Endothelial cell of umbilical vein (primary cell): ENCODE results near the gene RASD2. TPM values are rescaled to one million over a fixed set of nuclear protein-coding genes. Genes with fewer than 3 reads are reported as not detected.

Experiments used
- BruUV-seq: library from RNA; stranded (reverse); fragments of 400-500 nt; replicated peaks from 2 replicates; lab custom pipeline; 2021; lab: Mats Ljungman, UMichigan
- CTCF ChIA-PET: fragments of 300-600, 350-600 bp; sonication (Branson Sonifier 250); formaldehyde crosslinking; loops from one replicate; lab custom pipeline; 2021; ENCODE audit warnings: antibody characterized with exemption, inconsistent platforms; lab: Charles Lee
- POLR2A ChIA-PET: fragments of 300-600, 350-600 bp; sonication (Branson Sonifier 250); formaldehyde crosslinking; loops from one replicate; lab custom pipeline; 2021; ENCODE audit warnings: antibody characterized with exemption, inconsistent platforms; lab: Charles Lee
- DNase-seq: peaks from one replicate; pipeline ENCODE4 v3.0.0-alpha.2; 2011; ENCODE audit warnings: low read depth, low spot score
- FAIRE-seq: peaks from 2 replicates; lab custom pipeline; 2011; peaks lifted over from hg19 to GRCh38; lab: Jason Lieb, UNC
- H2AFZ ChIP-seq: 2 replicates; pipeline ENCODE4 v1.6.0; 2012; ENCODE audit warnings: low read depth, low read length, control low read depth, inconsistent platforms
- H3K27ac ChIP-seq: 2 replicates; pipeline ENCODE4 v1.5.1; 2011; ENCODE audit warnings: low read depth, mild to moderate bottlenecking, control low read depth, low read length, moderate library complexity; ENCODE audit not compliant: insufficient read depth
- H3K27me3 ChIP-seq, 2 experiments: 2 replicates each; pipeline versions ENCODE4 v1.6.0 to v1.6.1; 2011; ENCODE audit warnings: low read length in 2 of 2, mixed read lengths in 1 of 2; ENCODE audit not compliant: control insufficient read depth in 2 of 2, insufficient read depth in 2 of 2
- H3K36me3 ChIP-seq, 2 experiments: 2 replicates in 1 of 2; 3 replicates in 1 of 2; pipeline ENCODE4 v1.5.1; 2011; ENCODE audit warnings: low read length in 2 of 2, mild to moderate bottlenecking in 1 of 2, moderate library complexity in 1 of 2; ENCODE audit not compliant: control insufficient read depth in 2 of 2, insufficient read depth in 2 of 2; ENCODE audit errors: extremely low read depth in 1 of 2
- H3K4me1 ChIP-seq: 3 replicates; pipeline ENCODE4 v1.5.1; 2011; ENCODE audit warnings: mild to moderate bottlenecking, low read length; ENCODE audit not compliant: control insufficient read depth, insufficient read depth; ENCODE audit errors: extremely low read depth
- H3K4me2 ChIP-seq: 2 replicates; pipeline ENCODE4 v1.6.1; 2011; ENCODE audit warnings: low read length, control low read depth, mixed read lengths; ENCODE audit not compliant: insufficient read depth
- H3K4me3 ChIP-seq, 3 experiments: fragments of 200-600 bp in 1 of 3; sonication (generic), shearing (Covaris generic) in 1 of 3; replicated peaks in 1 of 3; 2 replicates each; pipeline ENCODE4 v1.5.1; 2011 to 2016; ENCODE audit warnings: control low read depth in 3 of 3, low read length in 3 of 3, mild to moderate bottlenecking in 2 of 3, inconsistent platforms in 1 of 3, low read depth in 1 of 3, moderate library complexity in 1 of 3; ENCODE audit not compliant: insufficient read depth in 1 of 3
- H3K79me2 ChIP-seq: 2 replicates; pipeline ENCODE4 v1.6.0; 2012; ENCODE audit warnings: low read length, inconsistent platforms; ENCODE audit not compliant: control insufficient read depth, insufficient read depth
- H3K9ac ChIP-seq: replicated peaks from 2 replicates; pipeline ENCODE3; 2011; ENCODE audit warnings: low read length, control low read depth; ENCODE audit not compliant: insufficient read depth; ENCODE audit errors: extremely low read depth
- H3K9me1 ChIP-seq: replicated peaks from 3 replicates; pipeline ENCODE4 v1.6.0; 2011; ENCODE audit warnings: mild to moderate bottlenecking, low read length; ENCODE audit not compliant: control insufficient read depth, insufficient read depth; ENCODE audit errors: extremely low read depth
- H3K9me3 ChIP-seq: replicated peaks from 2 replicates; pipeline ENCODE4 v1.5.1; 2012; ENCODE audit warnings: low read length, inconsistent platforms; ENCODE audit not compliant: control insufficient read depth, insufficient read depth
- H4K20me1 ChIP-seq: replicated peaks from 2 replicates; pipeline ENCODE3; 2011; ENCODE audit warnings: mild to moderate bottlenecking, low read length; ENCODE audit not compliant: control insufficient read depth, insufficient read depth; ENCODE audit errors: extremely low read depth
- EZH2 ChIP-seq: IDR thresholded peaks from 2 replicates; pipeline ENCODE4 v1.6.1; 2012; ENCODE audit warnings: borderline replicate concordance, low read depth, mild to moderate bottlenecking, moderate library complexity, low read length, inconsistent platforms; ENCODE audit not compliant: severe bottlenecking
- FOS ChIP-seq: IDR thresholded peaks from 2 replicates; pipeline ENCODE4 v1.6.1; 2011; ENCODE audit warnings: mild to moderate bottlenecking, low read length, moderate library complexity, borderline replicate concordance; ENCODE audit not compliant: insufficient read depth
- GATA2 ChIP-seq: IDR thresholded peaks from 2 replicates; pipeline ENCODE4 v1.7.0; 2011; ENCODE audit warnings: low read depth, mild to moderate bottlenecking, moderate library complexity, mixed read lengths, low read length; ENCODE audit not compliant: insufficient read length, insufficient read depth
- JUN ChIP-seq: IDR thresholded peaks from 2 replicates; pipeline ENCODE4 v1.6.1; 2011; ENCODE audit warnings: borderline replicate concordance, low read depth; ENCODE audit not compliant: insufficient read length, insufficient read depth
- MYC ChIP-seq: IDR thresholded peaks from one replicate; pipeline ENCODE4 v1.6.1; 2011; ENCODE audit warnings: mild to moderate bottlenecking, low read depth, low read length
- POLR2A ChIP-seq: IDR thresholded peaks from 2 replicates; pipeline ENCODE4 v1.6.1; 2012; ENCODE audit warnings: low read depth, mild to moderate bottlenecking, control low read depth, low read length
- POLR2AphosphoS5 ChIP-seq: IDR thresholded peaks from 2 replicates; pipeline ENCODE4 v1.6.1; 2012; ENCODE audit warnings: low read depth, mild to moderate bottlenecking, control low read depth, low read length, moderate library complexity; ENCODE audit not compliant: insufficient read depth
- dilution Hi-C: fragments of 300-500 bp; cut with MboI; formaldehyde crosslinking; loops from one replicate; pipeline ENCODE4 v1.15.0; 2019; ENCODE audit warnings: low sequenced_read_pairs; ENCODE audit not compliant: extremely low pct_ligation_motif_present
- intact Hi-C: fragments of 100-400 bp; cut with micrococcal nuclease; formaldehyde crosslinking; loops from one replicate; pipeline ENCODE4 v1.10.0; 2022
- polyA plus RNA-seq, 4 experiments: library from polyadenylated mRNA; depleted of rRNA in 3 of 4; stranded (reverse) in 3 of 4; unstranded in 1 of 4; fragments of >200 nt; gene quantifications; 2 replicates each; pipeline versions ENCODE4 v1.2.1 to v1.2.3, GENCODE V29; 2011 to 2012; ENCODE audit warnings: missing spikeins in 1 of 4
- total RNA-seq: library from RNA; stranded (reverse); gene quantifications from 2 replicates; pipeline ENCODE4 v1.2.3, GENCODE V29; 2021
- TF ChIP-seq, protein P1 (sequence below): IDR thresholded peaks from 2 replicates; pipeline ENCODE4 v1.6.1; 2011; ENCODE audit not compliant: insufficient read depth, insufficient read length
- TF ChIP-seq, protein P2 (sequence below), 2 donors: IDR thresholded peaks; 1 replicate in 1 of 2; 2 replicates in 1 of 2; pipeline ENCODE4 v1.5.1; 2011; ENCODE audit warnings: low read length in 2 of 2, mild to moderate bottlenecking in 2 of 2, moderate library complexity in 2 of 2, control low read depth in 1 of 2, inconsistent platforms in 1 of 2, low read depth in 1 of 2; ENCODE audit not compliant: insufficient read depth in 1 of 2; ENCODE audit errors: extremely low read depth in 1 of 2

RASD2 gene
- total and polyA plus RNA-seq, 2 donors (not counting 3 experiments of a cell fraction or from before 2014, with no cell fraction given): not detected

DNA sequence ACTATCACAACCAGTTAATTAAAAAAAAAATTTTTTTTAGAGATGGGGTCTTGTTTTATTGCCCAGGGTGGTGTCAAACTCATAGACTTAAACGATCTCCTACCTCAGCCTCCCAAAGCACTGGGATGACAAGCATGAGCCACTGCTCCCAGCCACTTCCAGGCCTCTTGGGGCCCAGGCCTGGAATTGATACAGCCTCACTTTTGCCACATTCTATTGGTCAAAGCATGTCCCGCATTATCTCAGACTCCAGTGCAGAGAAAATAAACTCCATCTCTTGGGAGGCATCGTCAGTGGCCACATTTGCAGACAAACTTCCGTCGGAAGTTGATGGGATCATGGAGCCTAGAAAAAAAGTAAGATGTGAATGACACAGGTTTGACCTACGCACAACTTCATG, 9.4 kb upstream of the RASD2 start:
- Histone ChIP-seq H3K9me3 (no peaks in the 10 kb centered on the region), H3K79me2 (no peaks in the 10 kb centered on the region), H3K9me1 (no peaks in the 10 kb centered on the region), H4K20me1 (no peaks in the 10 kb centered on the region), H3K4me3 (no peak overlapping the region), H3K4me1 (no peaks in the 10 kb centered on the region), H2AFZ (no peak overlapping the region), H3K9ac (no peak overlapping the region), H3K36me3 (no peaks in the 10 kb centered on the region), H3K4me2 (no peak overlapping the region), H3K27me3 (peaks cover 0 to 4% of the 10 kb centered on the region in 2 experiments), H3K27ac (no peak overlapping the region)
- ChIA-PET POLR2A (no interaction called here), CTCF (no interaction called here)
- TF ChIP-seq GATA2 (no peak), POLR2AphosphoS5 (no peak), JUN (no peak), POLR2A (no peak), EZH2 (no peak), MYC (no peak), FOS (no peak)
- TF ChIP-seq, protein P1, sequence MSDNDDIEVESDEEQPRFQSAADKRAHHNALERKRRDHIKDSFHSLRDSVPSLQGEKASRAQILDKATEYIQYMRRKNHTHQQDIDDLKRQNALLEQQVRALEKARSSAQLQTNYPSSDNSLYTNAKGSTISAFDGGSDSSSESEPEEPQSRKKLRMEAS: no peak
- TF ChIP-seq, protein P2, sequence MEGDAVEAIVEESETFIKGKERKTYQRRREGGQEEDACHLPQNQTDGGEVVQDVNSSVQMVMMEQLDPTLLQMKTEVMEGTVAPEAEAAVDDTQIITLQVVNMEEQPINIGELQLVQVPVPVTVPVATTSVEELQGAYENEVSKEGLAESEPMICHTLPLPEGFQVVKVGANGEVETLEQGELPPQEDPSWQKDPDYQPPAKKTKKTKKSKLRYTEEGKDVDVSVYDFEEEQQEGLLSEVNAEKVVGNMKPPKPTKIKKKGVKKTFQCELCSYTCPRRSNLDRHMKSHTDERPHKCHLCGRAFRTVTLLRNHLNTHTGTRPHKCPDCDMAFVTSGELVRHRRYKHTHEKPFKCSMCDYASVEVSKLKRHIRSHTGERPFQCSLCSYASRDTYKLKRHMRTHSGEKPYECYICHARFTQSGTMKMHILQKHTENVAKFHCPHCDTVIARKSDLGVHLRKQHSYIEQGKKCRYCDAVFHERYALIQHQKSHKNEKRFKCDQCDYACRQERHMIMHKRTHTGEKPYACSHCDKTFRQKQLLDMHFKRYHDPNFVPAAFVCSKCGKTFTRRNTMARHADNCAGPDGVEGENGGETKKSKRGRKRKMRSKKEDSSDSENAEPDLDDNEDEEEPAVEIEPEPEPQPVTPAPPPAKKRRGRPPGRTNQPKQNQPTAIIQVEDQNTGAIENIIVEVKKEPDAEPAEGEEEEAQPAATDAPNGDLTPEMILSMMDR (IDR thresholded peaks at IDR 0.05; ENCODE audit: extremely low read depth in 1 of 2, insufficient read depth in 1 of 2, low read depth in 1 of 2, low read length in 2 of 2): no peak
- no TSS peak for BruUV-seq
- DNase-seq: no peak
- no peak for FAIRE-seq
- dilution Hi-C loops: no loop called here
- intact Hi-C loops: no loop called here
